Small intestine (tissue), 7 donors: ENCODE results near the gene KHDRBS2. TPM values are rescaled to one million over a fixed set of nuclear protein-coding genes. Genes with fewer than 3 reads are reported as not detected.

Experiments
- DNase-seq, 2 donors: peaks; one replicate each; pipeline versions ENCODE4 v3.0.0 to v3.0.0-alpha.2; 2013
- FAIRE-seq: peaks from 2 replicates; lab custom pipeline; 2012; peaks lifted over from hg19 to GRCh38; lab: Jason Lieb, UNC
- H3K27ac ChIP-seq, 3 donors: one replicate each; pipeline ENCODE4 v1.5.1; 2013; ENCODE audit warnings: low read length in 2 of 3, mild to moderate bottlenecking in 2 of 3, control low read depth in 1 of 3, inconsistent platforms in 1 of 3, low read depth in 1 of 3, moderate library complexity in 1 of 3
- H3K27me3 ChIP-seq, 3 donors: one replicate each; pipeline ENCODE4 v1.6.1; 2013; ENCODE audit warnings: low read length in 3 of 3, inconsistent platforms in 1 of 3; ENCODE audit not compliant: control insufficient read depth in 3 of 3, insufficient read depth in 3 of 3
- H3K36me3 ChIP-seq, 3 donors: one replicate each; pipeline ENCODE4 v1.6.1; 2013; ENCODE audit warnings: low read length in 3 of 3, inconsistent platforms in 1 of 3, low read depth in 1 of 3, mild to moderate bottlenecking in 1 of 3, moderate library complexity in 1 of 3; ENCODE audit not compliant: control insufficient read depth in 3 of 3, insufficient read depth in 2 of 3
- H3K4me1 ChIP-seq, 3 donors: one replicate each; pipeline ENCODE4 v1.6.1; 2013; ENCODE audit warnings: low read length in 2 of 3, inconsistent platforms in 1 of 3, low read depth in 1 of 3, mild to moderate bottlenecking in 1 of 3, moderate library complexity in 1 of 3; ENCODE audit not compliant: control insufficient read depth in 3 of 3, insufficient read depth in 2 of 3
- H3K4me3 ChIP-seq, 3 donors: one replicate each; pipeline ENCODE4 v1.5.1; 2013; ENCODE audit warnings: low read length in 3 of 3, control low read depth in 1 of 3, inconsistent platforms in 1 of 3, low read depth in 1 of 3, mild to moderate bottlenecking in 1 of 3, moderate library complexity in 1 of 3
- H3K9me3 ChIP-seq, 2 donors: one replicate each; pipeline ENCODE4 v1.6.1; 2013; ENCODE audit warnings: low read depth in 1 of 2, low read length in 1 of 2; ENCODE audit not compliant: control insufficient read depth in 2 of 2, insufficient read depth in 1 of 2
- WGBS, 3 donors: extraction: QIAGEN DNeasy Blood & Tissue Kit; methylation state at CpG; one replicate each; pipeline ENCODE4 v1.1.7; 2013; 5-methylcytosine and 5-hydroxymethylcytosine counted together
- polyA plus RNA-seq, 4 donors: library from polyadenylated mRNA; stranded (reverse) in 3 of 4; unstranded in 1 of 4; fragments of 200-250 nt in 3 of 4; fragments of 120-200 nt in 1 of 4; gene quantifications; one replicate each; pipeline versions ENCODE4 v1.2.1 to v1.2.3, GENCODE V29; 2013
- donor health status: healthy with polysubstance abuse.
- donor health status: control.
- donor health status: control.
- donor health status: Bipolar disorder and iron deficiency.
- donor health status: healthy.

The KHDRBS2 gene
- polyA plus RNA-seq, 4 donors, result 0.19 to 9.0 TPM; not detected in 2

- H3K36me3 ChIP-seq, result peaks cover 0 to 7% (median 0%) of the 10 kb centered on the region in 3 donors
- no peak for DNase-seq
- 81 to 87% (median 85%) methylated on average over 5 of the region's 5 CpGs for WGBS, 3 donors
- H3K4me1 ChIP-seq, result no peaks in the 10 kb centered on the region
- H3K27me3 ChIP-seq, result no peaks in the 10 kb centered on the region
- FAIRE-seq, result no peak
- no peak overlapping the region for H3K27ac ChIP-seq
- H3K4me3 ChIP-seq, result no peak overlapping the region
- H3K9me3 ChIP-seq, result peaks cover 3 to 26% of the 10 kb centered on the region in 2 donors
Observed at GRCh38 chr6:62102387-62102786, 183.6 kb downstream of the KHDRBS2 start.

- 73 to 80% (median 73%) methylated on average over 5 of the region's 5 CpGs for WGBS, 3 donors
- H3K9me3 ChIP-seq, result peaks cover 0 to 7% of the 10 kb centered on the region in 2 donors
- no peaks in the 10 kb centered on the region for H3K27me3 ChIP-seq
- H3K27ac ChIP-seq, result peak overlapping the region in 1 of 3 donors; percentile 29
- H3K4me1 ChIP-seq, result peaks cover 0 to 7% (median 0%) of the 10 kb centered on the region in 3 donors
- no peak overlapping the region for H3K4me3 ChIP-seq
- H3K36me3 ChIP-seq, result peaks cover 0 to 4% (median 0%) of the 10 kb centered on the region in 3 donors
- FAIRE-seq (no peak), DNase-seq (no peak)
Observed at GRCh38 chr6:62090442-62091229, 195.4 kb downstream of the KHDRBS2 start.

- DNase-seq (peak in 1 of 2 donors; percentile 62), FAIRE-seq (no peak)
- no peaks in the 10 kb centered on the region for H3K27me3 ChIP-seq
- H3K9me3 ChIP-seq, result peaks cover 0 to 7% of the 10 kb centered on the region in 2 donors
- no peak overlapping the region for H3K4me3 ChIP-seq
- H3K4me1 ChIP-seq, result peaks cover 0 to 7% (median 0%) of the 10 kb centered on the region in 3 donors
- 78 to 82% (median 80%) methylated on average over 3 of the region's 3 CpGs for WGBS, 3 donors
- peaks cover 0 to 4% (median 0%) of the 10 kb centered on the region in 3 donors for H3K36me3 ChIP-seq
- H3K27ac ChIP-seq, result peak overlapping the region in 1 of 3 donors; percentile 63
Observed at GRCh38 chr6:62089781-62090180, 196.2 kb downstream of the KHDRBS2 start.

GRCh38 chr6:62086047-62086446, 200.0 kb downstream of the KHDRBS2 start:
- Histone ChIP-seq H3K4me3 (no peak overlapping the region), H3K4me1 (peaks cover 0 to 7% (median 0%) of the 10 kb centered on the region in 3 donors), H3K27ac (no peak overlapping the region), H3K27me3 (no peaks in the 10 kb centered on the region), H3K9me3 (peaks cover 2 to 7% of the 10 kb centered on the region in 2 donors), H3K36me3 (peaks cover 0 to 11% (median 0%) of the 10 kb centered on the region in 3 donors)
- no peak for DNase-seq
- 23 to 37% (median 25%) methylated on average over 2 of the region's 2 CpGs for WGBS, 3 donors
- no peak for FAIRE-seq

GRCh38 chr6:62075869-62076268, 210.2 kb downstream of the KHDRBS2 start:
- no peak for DNase-seq
- H3K9me3 ChIP-seq, result peaks cover 0 to 2% of the 10 kb centered on the region in 2 donors
- peaks cover 0 to 3% (median 0%) of the 10 kb centered on the region in 3 donors for H3K36me3 ChIP-seq
- 91 to 93% (median 93%) methylated on average over 2 of the region's 2 CpGs for WGBS, 3 donors
- H3K27ac ChIP-seq, result no peak overlapping the region
- H3K27me3 ChIP-seq, result no peaks in the 10 kb centered on the region
- FAIRE-seq, result no peak
- H3K4me1 ChIP-seq, result no peaks in the 10 kb centered on the region
- H3K4me3 ChIP-seq, result no peak overlapping the region

- FAIRE-seq, result no peak
- Histone ChIP-seq H3K27me3 (no peaks in the 10 kb centered on the region), H3K4me3 (no peak overlapping the region), H3K36me3 (peaks cover 0 to 3% (median 0%) of the 10 kb centered on the region in 3 donors), H3K27ac (no peak overlapping the region), H3K9me3 (no peaks in the 10 kb centered on the region), H3K4me1 (no peaks in the 10 kb centered on the region)
- DNase-seq, result no peak
- WGBS, 3 donors, result 81 to 85% (median 84%) methylated on average over 3 of the region's 3 CpGs
Observed at GRCh38 chr6:62059901-62060300, 226.1 kb downstream of the KHDRBS2 start.

GRCh38 chr6:62057300-62057699, 228.7 kb downstream of the KHDRBS2 start:
- H3K27ac ChIP-seq, result no peak overlapping the region
- no peaks in the 10 kb centered on the region for H3K9me3 ChIP-seq
- H3K36me3 ChIP-seq, result peaks cover 0 to 3% (median 0%) of the 10 kb centered on the region in 3 donors
- no peaks in the 10 kb centered on the region for H3K4me1 ChIP-seq
- DNase-seq (no peak), FAIRE-seq (peak; percentile 39)
- no peaks in the 10 kb centered on the region for H3K27me3 ChIP-seq
- H3K4me3 ChIP-seq, result no peak overlapping the region

GRCh38 chr6:62045502-62045901, 240.5 kb downstream of the KHDRBS2 start:
- 75 to 78% (median 77%) methylated on average over 2 of the region's 2 CpGs for WGBS, 3 donors
- Histone ChIP-seq H3K4me3 (no peak overlapping the region), H3K9me3 (no peaks in the 10 kb centered on the region), H3K27ac (no peak overlapping the region), H3K4me1 (no peaks in the 10 kb centered on the region), H3K27me3 (no peaks in the 10 kb centered on the region), H3K36me3 (peaks cover 0 to 3% (median 0%) of the 10 kb centered on the region in 3 donors)
- FAIRE-seq (no peak), DNase-seq (no peak)
